T-cell (primary cell): Measurements from ENCODE around the gene STRIT1. TPM values are rescaled to one million over a fixed set of nuclear protein-coding genes. Genes with fewer than 3 reads are reported as not detected.

Source experiments
- total RNA-seq, 35 experiments: library from RNA in 6 of 35; stranded (reverse) in 6 of 35; fragments of 120-200 nt in 1 of 35; gene quantifications; one replicate each; pipeline versions ENCODE4 v1.2.1 to v1.2.4 and lab custom pipeline; 2013 to 2026

STRIT1 gene
- total RNA-seq, 5 donors from 2014 or later (not counting 1 experiment from before 2014, with no cell fraction given), result not detected

Other genes with a start within 250 kb of the STRIT1 start
- gene MME, start 213.4 kb downstream of the STRIT1 start, total RNA-seq, result 1 to 10 TPM in 2 of 5 donors, under 1 TPM in 3; 0.35 to 2.2 (median 0.93) TPM